Keratinocyte (primary cell): ENCODE results near the gene RBFOX2. TPM values are rescaled to one million over a fixed set of nuclear protein-coding genes. Genes with fewer than 3 reads are reported as not detected.

Source experiments
- DNase-seq: peaks from one replicate; pipeline ENCODE4 v3.0.0-alpha.2; 2011; ENCODE audit warnings: low read depth, missing footprints, low spot score
- FAIRE-seq: peaks from 2 replicates; lab custom pipeline; 2011; peaks lifted over from hg19 to GRCh38; lab: Jason Lieb, UNC
- H2AFZ ChIP-seq: 2 replicates; pipeline ENCODE4 v1.6.0; 2012; ENCODE audit warnings: low read length, control low read depth, inconsistent platforms; ENCODE audit not compliant: control insufficient read depth
- H3K27ac ChIP-seq: 2 replicates; pipeline ENCODE4 v1.5.1; 2011; ENCODE audit warnings: low read length; ENCODE audit not compliant: control insufficient read depth, insufficient read depth
- H3K27me3 ChIP-seq: 3 replicates; pipeline ENCODE4 v1.6.0; 2011; ENCODE audit warnings: low read length; ENCODE audit not compliant: control insufficient read depth, insufficient read depth; ENCODE audit errors: extremely low read depth
- H3K36me3 ChIP-seq, 2 experiments: 2 replicates in 1 of 2; 3 replicates in 1 of 2; pipeline ENCODE4 v1.5.1; 2011; ENCODE audit warnings: low read length in 2 of 2, mild to moderate bottlenecking in 1 of 2; ENCODE audit not compliant: control insufficient read depth in 2 of 2, insufficient read depth in 2 of 2; ENCODE audit errors: extremely low read depth in 1 of 2
- H3K4me1 ChIP-seq: 3 replicates; pipeline ENCODE4 v1.5.1; 2011; ENCODE audit warnings: low read length; ENCODE audit not compliant: control insufficient read depth, insufficient read depth; ENCODE audit errors: extremely low read depth
- H3K4me2 ChIP-seq: 3 replicates; pipeline ENCODE4 v1.6.0; 2011; ENCODE audit warnings: low read depth, low read length; ENCODE audit not compliant: control insufficient read depth, insufficient read depth; ENCODE audit errors: extremely low read depth
- H3K4me3 ChIP-seq, 3 experiments: fragments of 200-600 bp in 1 of 3; sonication (generic) in 1 of 3; 2 replicates in 2 of 3; 3 replicates in 1 of 3; pipeline ENCODE4 v1.5.1; 2011 to 2016; ENCODE audit warnings: low read length in 3 of 3, mild to moderate bottlenecking in 3 of 3, control low read depth in 2 of 3, inconsistent platforms in 1 of 3, low read depth in 1 of 3, mixed read lengths in 1 of 3, mixed run types in 1 of 3, moderate library complexity in 1 of 3; ENCODE audit not compliant: control insufficient read depth in 2 of 3, insufficient read depth in 2 of 3; ENCODE audit errors: extremely low read depth in 1 of 3
- H3K79me2 ChIP-seq: 2 replicates; pipeline ENCODE4 v1.6.0; 2012; ENCODE audit warnings: low read length; ENCODE audit not compliant: control insufficient read depth, insufficient read depth
- H3K9ac ChIP-seq: 3 replicates; pipeline ENCODE4 v1.6.0; 2011; ENCODE audit warnings: low read length; ENCODE audit not compliant: control insufficient read depth, insufficient read depth; ENCODE audit errors: extremely low read depth
- H3K9me1 ChIP-seq: 3 replicates; pipeline ENCODE4 v1.6.0; 2011; ENCODE audit warnings: low read length; ENCODE audit not compliant: control insufficient read depth, insufficient read depth; ENCODE audit errors: extremely low read depth
- H3K9me3 ChIP-seq: 2 replicates; pipeline ENCODE4 v1.5.1; 2012; ENCODE audit warnings: low read depth, low read length; ENCODE audit not compliant: control insufficient read depth
- H4K20me1 ChIP-seq: 3 replicates; pipeline ENCODE4 v1.6.0; 2011; ENCODE audit warnings: low read length; ENCODE audit not compliant: control insufficient read depth, insufficient read depth; ENCODE audit errors: extremely low read depth
- CTCF ChIP-seq, 3 experiments: IDR thresholded peaks in 1 of 3; conservative IDR thresholded peaks in 1 of 3; optimal IDR thresholded peaks in 1 of 3; 2 replicates in 2 of 3; 3 replicates in 1 of 3; pipeline versions ENCODE3 to v1.5.1; 2011; ENCODE audit warnings: low read length in 3 of 3, mild to moderate bottlenecking in 3 of 3, moderate library complexity in 2 of 3, control low read depth in 1 of 3, inconsistent platforms in 1 of 3; ENCODE audit not compliant: insufficient read depth in 2 of 3; ENCODE audit errors: extremely low read depth in 1 of 3
- EZH2 ChIP-seq: IDR thresholded peaks from one replicate; pipeline ENCODE4 v1.6.1; 2012; ENCODE audit warnings: inconsistent platforms, mild to moderate bottlenecking, low read length, moderate library complexity
- dilution Hi-C: fragments of 300-500 bp; cut with MboI; formaldehyde crosslinking; loops from one replicate; pipeline ENCODE4 v1.7.0; 2020; ENCODE audit warnings: low sequenced_read_pairs; ENCODE audit not compliant: extremely low pct_ligation_motif_present
- polyA plus RNA-seq, 5 experiments: library from polyadenylated mRNA; depleted of rRNA in 3 of 5; stranded (reverse) in 3 of 5; stranded (forward) in 1 of 5; unstranded in 1 of 5; fragments of >200 nt; gene quantifications; 1 replicate in 1 of 5; 2 replicates in 3 of 5; 3 replicates in 1 of 5; pipeline versions ENCODE4 v1.2.1 to v1.2.3, GENCODE V29; 2011 to 2012; ENCODE audit warnings: missing spikeins in 2 of 5, low read depth in 1 of 5, low replicate concordance in 1 of 5

The RBFOX2 gene
- polyA plus RNA-seq, 1 donor (not counting 4 experiments of a cell fraction or from before 2014, with no cell fraction given): 118 TPM

DNA sequence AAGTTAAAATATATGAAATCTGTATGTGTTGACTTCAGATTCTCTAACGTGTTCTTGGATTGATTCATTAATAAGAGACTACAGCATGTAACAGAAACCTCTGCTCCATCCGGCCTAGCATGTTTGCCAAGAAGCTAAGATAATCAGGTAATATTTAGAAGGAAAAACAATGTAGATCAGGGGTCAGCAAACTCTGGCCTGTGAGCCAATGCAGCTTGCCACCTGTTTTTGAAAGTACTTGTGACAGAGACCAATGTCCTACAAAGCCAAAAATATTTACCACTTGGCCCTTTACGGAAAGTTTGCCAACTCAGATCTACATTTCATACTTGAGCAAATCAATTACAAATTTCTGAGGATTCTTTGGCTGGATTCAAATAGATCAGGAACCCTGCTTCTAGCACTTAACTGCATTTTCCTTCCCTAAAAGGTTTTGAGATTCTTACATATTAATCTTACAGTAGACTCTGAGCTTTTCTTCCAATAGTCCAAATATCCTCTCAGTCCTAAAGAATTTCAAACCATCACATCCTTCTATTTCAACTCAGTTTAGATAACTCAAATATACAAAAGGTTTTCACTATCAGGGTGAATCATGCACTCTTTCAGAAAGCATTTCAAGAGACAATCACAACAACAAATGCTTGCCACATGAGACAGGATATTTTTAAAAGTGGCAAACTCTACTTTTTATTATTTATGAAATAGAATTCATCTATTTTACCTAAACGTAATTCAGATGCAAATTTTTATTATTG lies 281.5 kb downstream of the RBFOX2 start:
- Histone ChIP-seq H3K36me3 (peaks cover 22 to 27% of the 10 kb centered on the region in 2 experiments), H3K9me3 (no peaks in the 10 kb centered on the region), H3K9me1 (no peaks in the 10 kb centered on the region), H3K27me3 (no peaks in the 10 kb centered on the region), H3K4me1 (peaks cover 4% of the 10 kb centered on the region), H3K79me2 (no peaks in the 10 kb centered on the region), H3K27ac (no peak overlapping the region), H2AFZ (no peak overlapping the region), H3K4me3 (no peak overlapping the region), H3K4me2 (no peak overlapping the region), H4K20me1 (peaks cover 4% of the 10 kb centered on the region), H3K9ac (no peak overlapping the region)
- DNase-seq: no peak
- dilution Hi-C loops: no loop called here
- FAIRE-seq: no peak
- TF ChIP-seq CTCF (optimal IDR thresholded peaks at IDR 0.05 in 1 of 3, IDR thresholded peaks at IDR 0.05 in 1 of 3, conservative IDR thresholded peaks at IDR 0.05 in 1 of 3; ENCODE audit: extremely low read depth in 1 of 3, insufficient read depth in 2 of 3, low read length in 3 of 3) (no peak), EZH2 (no peak)

GRCh38 chr22:35746248-35746647 lies 282.4 kb downstream of the RBFOX2 start:
- H3K4me3 ChIP-seq: no peak overlapping the region
- no peaks in the 10 kb centered on the region for H3K79me2 ChIP-seq
- no peak overlapping the region for H3K4me2 ChIP-seq
- H3K4me1 ChIP-seq: peaks cover 4% of the 10 kb centered on the region
- H3K9me3 ChIP-seq: no peaks in the 10 kb centered on the region
- no peaks in the 10 kb centered on the region for H3K27me3 ChIP-seq
- H3K9me1 ChIP-seq: no peaks in the 10 kb centered on the region
- dilution Hi-C loops: no loop called here
- peaks cover 4% of the 10 kb centered on the region for H4K20me1 ChIP-seq
- H3K27ac ChIP-seq: no peak overlapping the region
- peaks cover 24 to 27% of the 10 kb centered on the region in 2 experiments for H3K36me3 ChIP-seq
- no peak for FAIRE-seq
- H3K9ac ChIP-seq: no peak overlapping the region
- no peak for TF ChIP-seq CTCF (optimal IDR thresholded peaks at IDR 0.05 in 1 of 3, IDR thresholded peaks at IDR 0.05 in 1 of 3, conservative IDR thresholded peaks at IDR 0.05 in 1 of 3; ENCODE audit: extremely low read depth in 1 of 3, insufficient read depth in 2 of 3, low read length in 3 of 3)
- TF ChIP-seq EZH2: no peak
- no peak overlapping the region for H2AFZ ChIP-seq
- DNase-seq: no peak
